K562 (cell line): ENCODE results near the gene LBR. TPM values are rescaled to one million over a fixed set of nuclear protein-coding genes. Genes with fewer than 3 reads are reported as not detected.

Source experiments
- ATF2 ChIP-seq: sonication (generic); formaldehyde crosslinking; IDR thresholded peaks from 2 replicates; pipeline ENCODE4 v1.8.1; 2022; ENCODE audit warnings: missing genetic modification reagents
- CAMTA2 ChIP-seq: fragments of 250-450 bp; sonication (Bioruptor Pico); conservative IDR thresholded peaks from 2 replicates; pipeline ENCODE4 v1.5.1; 2022
- HDAC3 ChIP-seq: fragments of 450-650 bp; IDR thresholded peaks from 2 replicates; pipeline ENCODE4 v1.6.1; 2018; ENCODE audit warnings: borderline replicate concordance, mild to moderate bottlenecking, moderate library complexity; ENCODE audit not compliant: partially characterized antibody
- JUND ChIP-seq, 2 experiments: IDR thresholded peaks; 2 replicates in 1 of 2; 3 replicates in 1 of 2; pipeline ENCODE4 v1.6.1; 2011; ENCODE audit warnings: borderline replicate concordance in 2 of 2, low read depth in 2 of 2, low read length in 2 of 2, improper control_type of control experiment in 1 of 2, missing biosample characterization in 1 of 2, missing genetic modification characterization in 1 of 2, missing genetic modification reagents in 1 of 2
- KLF16 ChIP-seq: IDR thresholded peaks from 2 replicates; pipeline ENCODE4 v1.6.1; 2016; ENCODE audit warnings: antibody characterized with exemption
- NKRF ChIP-seq: fragments of 450-650 bp; IDR thresholded peaks from 2 replicates; pipeline ENCODE4 v1.6.1; 2016; ENCODE audit warnings: borderline replicate concordance
- PYGO2 ChIP-seq: fragments of 450-650 bp; IDR thresholded peaks from 2 replicates; pipeline ENCODE4 v1.6.1; 2016; ENCODE audit warnings: mild to moderate bottlenecking, missing genetic modification characterization, moderate library complexity, missing compliant biosample characterization
- RUNX1 ChIP-seq: sonication (generic); IDR thresholded peaks from 2 replicates; pipeline ENCODE4 v1.6.1; 2016; ENCODE audit warnings: antibody characterized with exemption, low read depth
- TARDBP ChIP-seq: fragments of 450-650 bp; IDR thresholded peaks from 2 replicates; pipeline ENCODE4 v1.6.1; 2016
- polyA plus RNA-seq, 8 experiments: library from polyadenylated mRNA; depleted of rRNA in 4 of 8; stranded (reverse) in 5 of 8; unstranded in 3 of 8; fragments of >200 nt; fragmentation: Nextera tagmentation in 2 of 8; fragmentation: Illumina TruSeq in 1 of 8; extraction: Ambion mirVana in 2 of 8; extraction: Trizol in 1 of 8; gene quantifications; 2 replicates each; pipeline versions ENCODE4 v1.2.1 to v1.2.3, GENCODE V29; 2011 to 2014; ENCODE audit warnings: inconsistent platforms in 1 of 8, missing spikeins in 1 of 8
- total RNA-seq, 7 experiments: library from RNA; depleted of rRNA in 6 of 7; stranded (reverse); fragments of >200 nt in 6 of 7; fragmentation: Illumina TruSeq in 2 of 7; extraction: Trizol in 2 of 7; gene quantifications; 2 replicates each; pipeline versions ENCODE4 v1.2.1 to v1.2.3, GENCODE V29; 2011 to 2021; ENCODE audit warnings: low replicate concordance in 1 of 7

The LBR gene
- total and polyA plus RNA-seq, 9 of the 15 experiments (the other 6 are each of a cell fraction or from before 2014, with no cell fraction given): 102 to 229 (median 197) TPM

GRCh38 chr1:225446981-225447615 is 19.3 kb upstream of the LBR start (continued):
- TF ChIP-seq NKRF (no peak), CAMTA2 (CRISPR knock-in tag) (no peak), KLF16 (no peak), RUNX1 (no peak), PYGO2 (tag) (no peak), TARDBP (no peak), ATF2 (CRISPR knock-in tag) (no peak), JUND (IDR thresholded peaks at IDR 0.05; ENCODE audit: borderline replicate concordance, low read depth, low read length) (no peak), JUND (tag; IDR thresholded peaks at IDR 0.05; ENCODE audit: borderline replicate concordance, low read depth, low read length) (no peak), HDAC3 (no peak)
- TF ChIP-seq, all 486 proteins: peak for 0
